ENCODE results near the gene TCEAL1.

TCEAL1 gene, protein sequence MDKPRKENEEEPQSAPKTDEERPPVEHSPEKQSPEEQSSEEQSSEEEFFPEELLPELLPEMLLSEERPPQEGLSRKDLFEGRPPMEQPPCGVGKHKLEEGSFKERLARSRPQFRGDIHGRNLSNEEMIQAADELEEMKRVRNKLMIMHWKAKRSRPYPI

DNA sequence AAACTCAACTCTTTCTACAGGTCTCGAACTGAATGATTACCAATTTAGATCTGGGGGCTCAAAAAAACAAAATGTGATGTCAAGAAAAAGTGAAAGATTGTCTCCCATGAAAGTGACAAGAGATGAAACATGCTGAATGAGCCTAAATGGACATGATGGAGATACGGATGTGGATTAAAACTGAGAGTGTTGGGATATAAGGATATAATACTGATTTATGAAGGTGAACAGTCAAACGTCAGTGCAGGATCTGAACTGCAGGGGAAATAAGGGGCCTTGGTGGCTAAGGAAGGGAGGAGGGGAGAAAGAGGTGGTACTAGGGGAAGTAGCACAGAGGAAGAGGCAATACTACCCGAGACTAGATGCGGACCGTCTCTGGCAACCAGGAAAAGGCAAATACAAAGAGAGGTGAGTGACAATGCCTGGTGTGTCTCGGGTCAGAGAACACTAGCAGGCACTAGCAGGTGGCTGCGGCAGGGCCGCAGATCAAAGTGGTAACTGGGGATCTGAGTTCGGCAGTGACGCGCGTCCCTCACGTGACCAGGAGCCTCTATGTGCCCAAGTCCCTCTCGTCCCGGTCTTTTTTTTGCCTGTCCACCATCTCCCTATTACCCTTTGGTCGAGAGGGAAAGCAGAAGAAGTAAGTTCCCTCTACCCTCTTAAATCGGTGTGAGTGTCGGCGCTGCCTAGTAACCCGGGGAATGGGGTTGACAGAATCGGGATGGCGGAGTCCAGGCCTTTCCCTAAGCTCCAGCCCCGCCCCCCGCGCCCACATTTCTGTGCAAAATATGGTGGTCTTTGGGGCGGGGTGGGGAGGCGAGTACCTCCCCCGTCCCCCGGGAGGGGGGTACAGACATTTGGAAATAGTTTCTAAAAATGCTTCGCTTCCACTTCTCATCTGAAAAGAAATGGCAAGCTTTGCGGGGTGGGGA, at the start of gene TCEAL1:
Gene TCEAL1 (plus strand): TSS at position 590 of the 932 bp plus-strand sequence. CDS start 942 bp downstream, outside the sequence.
- TF ChIP-seq, protein P1, sequence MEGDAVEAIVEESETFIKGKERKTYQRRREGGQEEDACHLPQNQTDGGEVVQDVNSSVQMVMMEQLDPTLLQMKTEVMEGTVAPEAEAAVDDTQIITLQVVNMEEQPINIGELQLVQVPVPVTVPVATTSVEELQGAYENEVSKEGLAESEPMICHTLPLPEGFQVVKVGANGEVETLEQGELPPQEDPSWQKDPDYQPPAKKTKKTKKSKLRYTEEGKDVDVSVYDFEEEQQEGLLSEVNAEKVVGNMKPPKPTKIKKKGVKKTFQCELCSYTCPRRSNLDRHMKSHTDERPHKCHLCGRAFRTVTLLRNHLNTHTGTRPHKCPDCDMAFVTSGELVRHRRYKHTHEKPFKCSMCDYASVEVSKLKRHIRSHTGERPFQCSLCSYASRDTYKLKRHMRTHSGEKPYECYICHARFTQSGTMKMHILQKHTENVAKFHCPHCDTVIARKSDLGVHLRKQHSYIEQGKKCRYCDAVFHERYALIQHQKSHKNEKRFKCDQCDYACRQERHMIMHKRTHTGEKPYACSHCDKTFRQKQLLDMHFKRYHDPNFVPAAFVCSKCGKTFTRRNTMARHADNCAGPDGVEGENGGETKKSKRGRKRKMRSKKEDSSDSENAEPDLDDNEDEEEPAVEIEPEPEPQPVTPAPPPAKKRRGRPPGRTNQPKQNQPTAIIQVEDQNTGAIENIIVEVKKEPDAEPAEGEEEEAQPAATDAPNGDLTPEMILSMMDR (IDR thresholded peaks at IDR 0.05) = no peak

DNA sequence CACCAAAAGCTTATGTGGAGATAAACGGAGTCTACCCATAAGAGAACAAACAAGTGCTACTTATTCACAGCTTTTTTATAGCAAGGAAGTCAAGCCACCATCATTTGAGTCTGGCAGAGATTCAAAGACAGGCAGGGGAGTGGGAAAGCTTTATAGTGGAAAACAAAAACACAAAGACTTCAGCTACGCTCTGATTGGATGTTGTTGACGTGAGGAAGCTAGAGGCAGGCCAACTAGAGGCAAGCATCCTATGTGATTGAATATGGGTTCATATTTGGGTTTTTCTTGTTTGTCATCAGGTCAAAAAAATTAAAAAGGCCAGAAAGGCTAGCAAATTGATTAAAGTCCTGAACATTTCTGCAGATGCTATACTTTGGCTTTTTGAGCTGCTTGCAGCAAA, 44.2 kb upstream of the TCEAL1 start:
- TF ChIP-seq, protein P1 (IDR thresholded peaks at IDR 0.05) = no peak

DNA sequence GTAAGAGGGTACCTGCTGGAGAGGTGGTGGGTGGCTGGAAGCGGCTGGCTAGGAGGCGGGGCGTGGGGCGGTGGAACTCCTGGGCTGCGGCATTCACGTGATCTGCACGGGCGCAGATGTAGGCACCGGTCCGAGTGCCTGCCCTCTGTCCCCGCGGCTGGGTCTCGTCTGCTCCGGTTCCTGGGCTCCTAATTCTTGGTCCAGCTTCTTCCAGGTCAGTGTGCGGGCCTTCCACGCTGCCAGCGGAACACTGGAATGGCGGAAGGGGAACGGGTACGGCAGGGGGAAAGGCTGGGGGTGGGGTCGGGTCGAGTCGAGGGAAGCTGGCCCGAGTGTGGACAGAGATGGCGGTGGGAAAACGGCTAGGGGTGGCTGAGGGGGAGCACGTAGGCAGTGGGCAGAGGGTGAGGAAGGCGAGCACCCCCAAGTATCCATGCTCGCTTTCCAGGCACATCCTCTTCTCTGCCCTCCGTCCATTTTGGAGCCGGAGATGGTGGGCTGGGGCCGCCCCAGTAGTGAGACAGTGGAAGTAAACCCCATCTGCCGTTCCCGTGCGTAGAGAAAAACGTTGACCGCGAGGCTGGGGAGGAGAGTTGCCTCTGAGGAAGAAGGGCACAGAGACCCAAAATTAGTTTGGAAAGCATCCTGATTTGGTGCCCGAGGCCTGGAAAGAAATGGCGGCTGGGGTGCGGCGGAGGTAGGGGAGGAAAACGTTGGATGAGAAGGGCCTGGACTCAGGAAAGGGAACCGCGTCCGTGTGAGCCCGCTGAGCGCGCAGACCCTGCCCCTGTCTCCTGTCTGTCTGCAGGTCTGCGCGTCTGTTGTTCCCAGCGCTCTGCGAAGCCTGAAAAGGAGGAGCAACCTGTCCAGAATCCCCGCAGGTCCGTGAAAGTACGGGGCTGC, 43.1 kb upstream of the TCEAL1 start, which contains the start of gene TCEAL4:
Gene TCEAL4 (plus strand): TSS at position 105 of the 903 bp plus-strand sequence. CDS start 1,161 bp downstream, outside the sequence.
- TF ChIP-seq, protein P1 (IDR thresholded peaks at IDR 0.05) = no peak

DNA sequence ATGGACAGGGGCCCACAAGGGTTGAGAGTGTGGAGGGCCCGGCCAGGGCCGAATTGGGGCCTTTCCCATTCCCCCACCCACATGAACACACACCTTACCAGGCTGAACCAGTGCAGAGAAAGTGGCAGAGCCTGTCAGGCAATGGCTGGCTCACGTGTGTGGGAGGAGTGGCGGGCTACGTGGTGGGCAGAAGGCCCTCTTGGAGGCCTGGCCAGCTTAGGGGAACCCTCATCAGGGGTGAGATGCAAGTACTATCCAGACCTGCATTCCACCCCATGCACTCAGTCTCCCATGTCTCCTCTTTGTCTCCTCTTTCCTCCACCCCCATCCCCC, 42.5 kb upstream of the TCEAL1 start:
- TF ChIP-seq, protein P1 (IDR thresholded peaks at IDR 0.05) = no peak

DNA sequence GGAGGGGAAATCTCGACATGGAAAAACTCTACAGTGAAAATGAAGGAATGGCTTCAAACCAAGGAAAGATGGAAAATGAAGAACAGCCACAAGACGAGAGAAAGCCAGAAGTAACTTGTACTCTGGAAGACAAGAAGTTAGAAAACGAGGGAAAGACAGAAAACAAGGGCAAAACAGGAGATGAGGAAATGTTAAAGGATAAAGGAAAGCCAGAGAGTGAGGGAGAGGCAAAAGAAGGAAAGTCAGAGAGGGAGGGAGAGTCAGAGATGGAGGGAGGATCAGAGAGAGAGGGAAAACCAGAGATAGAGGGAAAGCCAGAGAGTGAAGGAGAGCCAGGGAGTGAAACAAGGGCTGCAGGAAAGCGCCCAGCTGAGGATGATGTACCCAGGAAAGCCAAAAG, 42.1 kb upstream of the TCEAL1 start:
- TF ChIP-seq, protein P1 (IDR thresholded peaks at IDR 0.05) = no peak

DNA sequence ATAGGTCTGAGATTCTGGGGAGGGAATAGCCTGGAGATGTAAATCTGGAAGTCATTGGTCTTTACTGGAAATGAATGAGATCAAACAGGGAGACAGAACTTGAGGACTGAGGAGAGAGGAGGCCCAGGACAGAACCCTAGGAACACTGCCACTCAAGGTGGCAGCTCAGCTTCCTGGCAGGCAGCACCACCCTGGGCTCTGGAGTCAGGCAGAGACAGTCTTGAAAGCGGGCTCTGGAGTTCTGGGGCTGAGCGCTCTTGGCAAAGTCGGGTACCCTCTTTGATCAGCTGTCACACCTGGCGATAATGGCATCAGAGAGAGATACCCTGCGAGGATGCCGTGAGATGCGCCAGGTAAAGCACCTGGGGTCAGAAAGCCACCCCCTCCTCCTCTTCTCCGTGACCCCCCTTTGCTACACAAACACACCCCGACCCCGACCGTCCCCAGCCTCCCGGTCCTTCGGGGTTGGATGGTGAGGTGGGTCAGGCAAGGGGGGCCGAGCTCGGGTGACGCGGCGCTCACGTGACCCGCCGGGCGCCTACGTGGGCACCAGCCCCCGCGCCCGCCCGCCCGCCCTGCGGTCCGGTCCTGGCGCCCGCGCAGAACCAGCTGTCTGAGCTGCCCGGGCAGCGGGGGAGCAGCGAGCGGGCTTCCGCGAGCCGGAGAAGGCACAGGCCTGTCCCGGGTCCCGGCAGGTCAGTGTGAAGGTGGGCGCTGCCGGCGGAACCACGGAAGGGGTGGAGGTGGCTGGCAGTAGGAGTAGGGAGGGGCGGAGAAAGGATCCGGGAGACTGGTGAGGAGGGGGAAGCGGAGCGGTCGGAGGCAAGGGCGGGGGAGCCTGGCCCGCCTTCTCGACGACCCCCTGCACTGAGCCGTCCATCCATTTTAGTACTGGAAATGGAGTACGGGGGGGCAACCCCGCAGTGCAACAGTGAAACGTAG, 21.1 kb upstream of the TCEAL1 start, which contains the start of gene TCEAL3:
Gene TCEAL3 (plus strand): TSS at position 600 of the 942 bp plus-strand sequence. CDS start 1,102 bp downstream, outside the sequence.
- TF ChIP-seq, protein P1 (IDR thresholded peaks at IDR 0.05) = no peak

All from LNCAP (cell line).